Neural crest cell (in vitro differentiated cells): ENCODE data around the gene ANKRD45. TPM values are rescaled to one million over a fixed set of nuclear protein-coding genes. Genes with fewer than 3 reads are reported as not detected.
"Not testable (repeated sequence)": the region's sequence is repeated elsewhere in the genome, so short reads cannot be mapped to it uniquely, and the experiment has no call there.

Experiments used
- DNase-seq: peaks from one replicate; pipeline ENCODE4 v3.0.0; 2021; ENCODE audit warnings: low read depth, mixed read lengths, low spot score
- H3K27ac Mint-ChIP-seq: one replicate; pipeline ENCODE4 v1.8.0; 2021; ENCODE audit warnings: mild to moderate bottlenecking, mixed read lengths; ENCODE audit not compliant: unreplicated experiment
- H3K27me3 Mint-ChIP-seq: 2 replicates; pipeline ENCODE4 v1.8.0; 2021; ENCODE audit warnings: low read depth, mild to moderate bottlenecking, mixed read lengths
- H3K36me3 Mint-ChIP-seq: 2 replicates; pipeline ENCODE4 v1.8.0; 2021; ENCODE audit warnings: low read depth, mild to moderate bottlenecking, mixed read lengths
- H3K4me1 Mint-ChIP-seq: 2 replicates; pipeline ENCODE4 v1.8.0; 2021; ENCODE audit warnings: mixed read lengths
- H3K4me3 Mint-ChIP-seq: one replicate; pipeline ENCODE4 v1.8.0; 2021; ENCODE audit warnings: mild to moderate bottlenecking, mixed read lengths
- H3K9me3 Mint-ChIP-seq: 2 replicates; pipeline ENCODE4 v1.8.0; 2021; ENCODE audit warnings: mixed read lengths
- total RNA-seq: library from RNA; stranded (reverse); gene quantifications from 2 replicates; pipeline ENCODE4 v1.2.1, GENCODE V29; 2021
- TF ChIP-seq, protein P1 (sequence below): fragments of 200-600 bp; sonication (generic); conservative IDR thresholded peaks from 2 replicates; pipeline ENCODE4 v1.5.0; 2021; ENCODE audit warnings: antibody characterized with exemption, mild to moderate bottlenecking

Gene ANKRD45
- total RNA-seq, 1 donor from 2014 or later: 3.2 TPM

DNA sequence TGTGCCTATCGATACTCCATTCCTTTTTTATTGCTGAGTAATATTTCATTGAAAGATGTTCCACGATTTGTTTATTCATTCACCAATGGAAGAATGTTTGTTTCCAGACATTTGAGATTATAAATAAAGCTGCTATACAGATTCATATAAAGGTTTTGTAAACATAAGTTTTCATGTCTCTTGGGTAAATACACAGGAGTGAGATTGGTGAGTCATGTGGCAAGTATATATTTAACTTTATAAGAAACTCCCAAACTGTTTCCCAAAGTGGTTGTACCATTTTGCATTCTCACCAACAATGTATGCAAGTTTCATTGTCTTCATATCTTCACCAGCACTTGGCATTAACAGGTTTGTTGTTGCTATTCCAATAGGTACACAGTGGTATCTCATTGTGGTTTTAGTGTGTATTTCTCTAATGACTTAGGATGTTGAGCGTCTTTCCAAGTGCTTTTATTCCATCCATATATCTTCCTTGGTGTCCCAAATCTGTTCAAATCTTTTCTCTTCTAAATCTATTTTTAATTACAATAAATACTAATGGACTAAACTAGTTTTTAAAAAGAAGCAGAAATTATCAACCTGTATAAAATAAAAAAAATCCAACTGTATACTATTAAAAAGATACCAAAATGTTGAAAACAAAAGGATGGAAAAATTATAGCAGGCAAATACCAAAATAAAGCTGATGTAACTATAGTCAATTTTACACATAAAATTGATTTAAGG is 73.4 kb downstream of the ANKRD45 start:
- TF ChIP-seq, protein P1, sequence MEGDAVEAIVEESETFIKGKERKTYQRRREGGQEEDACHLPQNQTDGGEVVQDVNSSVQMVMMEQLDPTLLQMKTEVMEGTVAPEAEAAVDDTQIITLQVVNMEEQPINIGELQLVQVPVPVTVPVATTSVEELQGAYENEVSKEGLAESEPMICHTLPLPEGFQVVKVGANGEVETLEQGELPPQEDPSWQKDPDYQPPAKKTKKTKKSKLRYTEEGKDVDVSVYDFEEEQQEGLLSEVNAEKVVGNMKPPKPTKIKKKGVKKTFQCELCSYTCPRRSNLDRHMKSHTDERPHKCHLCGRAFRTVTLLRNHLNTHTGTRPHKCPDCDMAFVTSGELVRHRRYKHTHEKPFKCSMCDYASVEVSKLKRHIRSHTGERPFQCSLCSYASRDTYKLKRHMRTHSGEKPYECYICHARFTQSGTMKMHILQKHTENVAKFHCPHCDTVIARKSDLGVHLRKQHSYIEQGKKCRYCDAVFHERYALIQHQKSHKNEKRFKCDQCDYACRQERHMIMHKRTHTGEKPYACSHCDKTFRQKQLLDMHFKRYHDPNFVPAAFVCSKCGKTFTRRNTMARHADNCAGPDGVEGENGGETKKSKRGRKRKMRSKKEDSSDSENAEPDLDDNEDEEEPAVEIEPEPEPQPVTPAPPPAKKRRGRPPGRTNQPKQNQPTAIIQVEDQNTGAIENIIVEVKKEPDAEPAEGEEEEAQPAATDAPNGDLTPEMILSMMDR: no peak
- no peaks in the 10 kb centered on the region for H3K27me3 Mint-ChIP-seq
- no peak overlapping the region for H3K4me3 Mint-ChIP-seq
- H3K9me3 Mint-ChIP-seq: peaks cover 5% of the 10 kb centered on the region
- H3K27ac Mint-ChIP-seq: no peak overlapping the region
- no peaks in the 10 kb centered on the region for H3K4me1 Mint-ChIP-seq
- H3K36me3 Mint-ChIP-seq: no peaks in the 10 kb centered on the region
- no peak for DNase-seq

DNA sequence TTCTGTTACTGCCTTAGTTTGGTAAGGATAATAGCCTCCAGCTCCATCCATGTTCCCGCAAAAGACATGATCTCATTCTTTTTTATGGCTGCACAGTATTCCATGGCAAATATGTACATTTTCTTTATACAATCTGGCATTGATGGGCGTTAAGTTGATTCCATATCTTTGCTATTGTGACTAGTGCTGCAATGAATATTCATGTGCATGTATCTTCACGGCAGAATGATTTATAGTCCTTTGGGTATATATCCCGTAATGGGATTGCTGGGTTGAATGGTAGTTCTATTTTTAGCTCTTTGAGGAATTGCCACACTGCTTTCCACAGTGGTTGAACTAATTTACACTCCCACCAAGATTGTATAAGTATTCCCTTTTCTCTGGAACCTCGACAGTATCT is 78.5 kb downstream of the ANKRD45 start:
- not testable (repeated sequence) for H3K9me3 Mint-ChIP-seq, H3K4me3 Mint-ChIP-seq, DNase-seq, H3K27ac Mint-ChIP-seq, H3K27me3 Mint-ChIP-seq, H3K36me3 Mint-ChIP-seq, H3K4me1 Mint-ChIP-seq

DNA sequence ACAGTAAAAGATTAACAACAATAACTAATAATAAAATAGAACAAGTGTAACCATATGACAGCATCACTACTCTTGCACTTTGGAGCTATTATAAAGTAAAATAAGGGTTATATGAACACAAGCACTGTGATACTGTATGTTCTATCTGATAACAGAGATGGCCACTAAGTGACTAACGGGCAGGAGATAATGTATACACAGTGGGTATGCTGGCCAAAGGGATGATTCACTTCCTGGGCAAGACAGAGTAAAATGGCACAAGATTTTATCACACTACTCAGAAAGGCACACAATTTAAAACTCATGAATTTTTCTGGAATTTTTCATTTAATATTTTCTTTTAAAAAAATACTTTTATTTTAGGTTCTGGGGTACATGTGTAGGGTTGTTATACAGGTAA is 79.1 kb downstream of the ANKRD45 start:
- H3K9me3 Mint-ChIP-seq: no peaks in the 10 kb centered on the region
- TF ChIP-seq, protein P1: no peak
- no peak for DNase-seq
- H3K27me3 Mint-ChIP-seq: no peaks in the 10 kb centered on the region
- no peaks in the 10 kb centered on the region for H3K4me1 Mint-ChIP-seq
- H3K36me3 Mint-ChIP-seq: no peaks in the 10 kb centered on the region
- no peak overlapping the region for H3K27ac Mint-ChIP-seq
- H3K4me3 Mint-ChIP-seq: no peak overlapping the region

DNA sequence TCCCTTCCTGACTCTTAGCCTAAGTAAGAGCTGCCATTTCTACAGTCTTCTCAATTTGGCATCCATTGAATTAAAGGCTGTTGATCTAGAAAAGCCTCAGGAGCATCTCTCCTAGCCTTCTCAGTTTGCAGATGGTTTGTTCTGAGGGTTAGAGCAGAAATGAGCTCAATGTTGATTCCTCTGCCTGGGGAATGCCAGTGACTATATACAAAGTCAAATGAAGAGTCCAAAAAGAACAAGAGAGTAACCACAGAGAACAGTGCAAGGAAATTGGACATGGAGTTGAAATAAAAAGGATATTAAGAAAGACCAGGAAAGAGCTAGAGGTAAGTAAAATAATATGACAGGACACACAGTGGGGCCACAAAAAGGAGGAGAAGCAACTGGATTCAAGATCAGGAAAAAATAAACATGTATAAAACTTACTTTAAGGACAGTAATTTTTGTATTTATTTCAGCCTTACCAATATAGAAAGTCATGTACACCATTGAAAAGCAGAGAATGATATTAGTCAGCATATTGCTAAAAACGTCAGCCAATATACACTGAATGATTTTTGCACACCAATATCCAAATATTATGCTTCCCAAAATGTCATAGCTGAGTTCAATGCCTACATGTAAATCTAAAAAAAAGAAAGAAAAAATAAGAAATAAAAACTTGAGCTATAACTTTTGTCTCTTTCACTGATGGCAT is 88.1 kb downstream of the ANKRD45 start:
- TF ChIP-seq, protein P1: no peak
- Mint-ChIP-seq H3K27me3 (no peaks in the 10 kb centered on the region), H3K36me3 (no peaks in the 10 kb centered on the region), H3K4me3 (no peak overlapping the region), H3K9me3 (no peaks in the 10 kb centered on the region), H3K4me1 (peaks cover 10% of the 10 kb centered on the region), H3K27ac (no peak overlapping the region)
- DNase-seq: no peak

DNA sequence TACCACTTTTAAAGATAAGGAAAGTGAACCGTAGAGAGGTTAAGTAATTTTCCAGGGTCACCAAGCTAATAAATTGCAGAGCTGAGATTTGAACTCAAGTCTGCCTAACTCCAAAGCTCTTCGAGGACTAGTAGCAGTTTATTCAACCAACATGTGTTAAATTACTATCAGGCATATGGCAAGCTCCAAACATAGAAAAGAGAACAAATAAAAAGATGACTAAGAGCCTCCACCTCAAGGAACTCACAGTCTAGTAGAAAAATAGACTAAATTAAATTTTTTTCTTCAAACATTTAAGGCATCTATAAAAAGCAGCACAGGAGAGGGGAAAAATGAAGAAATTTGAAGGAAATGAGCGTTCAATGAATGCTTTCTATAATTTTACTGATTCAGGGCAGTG is 89.0 kb downstream of the ANKRD45 start:
- Mint-ChIP-seq H3K4me1 (peaks cover 10% of the 10 kb centered on the region), H3K36me3 (no peaks in the 10 kb centered on the region), H3K27ac (no peak overlapping the region), H3K27me3 (no peaks in the 10 kb centered on the region), H3K4me3 (no peak overlapping the region), H3K9me3 (no peaks in the 10 kb centered on the region)
- no peak for DNase-seq
- TF ChIP-seq, protein P1: no peak

DNA sequence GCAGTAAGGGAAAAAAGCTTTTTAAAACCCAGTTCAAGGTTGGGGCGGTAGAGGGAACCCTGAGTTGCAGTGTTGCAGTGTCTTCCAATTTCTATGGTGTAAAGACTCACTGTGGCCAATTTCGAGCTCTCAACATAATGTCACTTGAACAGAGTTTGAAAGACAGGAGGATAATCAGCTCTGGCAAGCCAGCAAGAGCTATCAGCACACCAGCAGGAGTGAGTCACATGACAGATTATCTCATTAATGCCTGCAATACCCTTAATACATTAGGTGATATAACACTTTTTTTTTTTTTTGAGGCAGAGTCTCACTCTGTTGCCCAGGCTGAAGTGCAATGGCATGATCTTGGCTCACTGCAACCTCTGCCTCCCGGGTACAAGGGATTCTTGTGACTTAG is 89.6 kb downstream of the ANKRD45 start:
- TF ChIP-seq, protein P1: no peak
- no peak for DNase-seq
- Mint-ChIP-seq H3K9me3 (no peaks in the 10 kb centered on the region), H3K27ac (no peak overlapping the region), H3K27me3 (no peaks in the 10 kb centered on the region), H3K36me3 (no peaks in the 10 kb centered on the region), H3K4me1 (peaks cover 10% of the 10 kb centered on the region), H3K4me3 (no peak overlapping the region)
